Fibroblast of villous mesenchyme (primary cell): ENCODE measurements around the gene KCNK5. TPM values are rescaled to one million over a fixed set of nuclear protein-coding genes. Genes with fewer than 3 reads are reported as not detected.

ENCODE experiments used
- DNase-seq: peaks from one replicate; pipeline ENCODE4 v3.0.0-alpha.2; 2010; ENCODE audit warnings: low read depth
- H3K4me3 ChIP-seq: 2 replicates; pipeline ENCODE4 v1.5.1; 2011; ENCODE audit warnings: low read depth, mild to moderate bottlenecking, low read length
- CTCF ChIP-seq: IDR thresholded peaks from 2 replicates; pipeline ENCODE4 v1.5.1; 2012; ENCODE audit warnings: low read depth, mild to moderate bottlenecking, low read length; ENCODE audit not compliant: insufficient read depth
- total RNA-seq: library from RNA; depleted of rRNA; stranded (reverse); fragments of >200 nt; gene quantifications from 2 replicates; pipeline ENCODE4 v1.2.3, GENCODE V29; 2012

The KCNK5 gene
- total RNA-seq, 1 donor, result not detected

GRCh38 chr6:39200498-39201020 lies 28.7 kb downstream of the KCNK5 start:
- TF ChIP-seq CTCF, result no peak
- H3K4me3 ChIP-seq, result no peak overlapping the region
- DNase-seq, result no peak

GRCh38 chr6:39199976-39200375 lies 29.3 kb downstream of the KCNK5 start:
- TF ChIP-seq CTCF, result no peak
- no peak overlapping the region for H3K4me3 ChIP-seq
- no peak for DNase-seq

GRCh38 chr6:39199231-39199940 lies 29.9 kb downstream of the KCNK5 start:
- no peak for DNase-seq
- TF ChIP-seq CTCF, result no peak
- no peak overlapping the region for H3K4me3 ChIP-seq

- DNase-seq, result no peak
- no peak for TF ChIP-seq CTCF
- no peak overlapping the region for H3K4me3 ChIP-seq
Measured at GRCh38 chr6:39198528-39198927, 30.7 kb downstream of the KCNK5 start.

- no peak for DNase-seq
- TF ChIP-seq CTCF, result no peak
- no peak overlapping the region for H3K4me3 ChIP-seq
Measured at GRCh38 chr6:39197922-39198500, 31.3 kb downstream of the KCNK5 start.

- TF ChIP-seq CTCF, result no peak
- no peak for DNase-seq
- no peak overlapping the region for H3K4me3 ChIP-seq
Measured at GRCh38 chr6:39197521-39197920, 31.8 kb downstream of the KCNK5 start.
